ENCODE results near the gene PARD6A.

The PARD6A gene

GRCh38 chr16:67666559-67667452 is 6.0 kb downstream of the PARD6A start, which contains the start of the genes C16orf86 and ENKD1:
C16orf86 (plus strand) TSS chr16:67666814; CDS start chr16:67666971, 157 bp downstream.
ENKD1 (minus strand) TSS chr16:67666750; CDS start chr16:67666442, 308 bp downstream.
- peak; percentile 69 to 76 for DNase-seq (ENCODE audit: low read depth in 2 of 2)

- DNase-seq (ENCODE audit: low read depth in 2 of 2): no peak
These were observed 6.7 kb downstream of the PARD6A start for GRCh38 chr16:67667453-67667816.

GRCh38 chr16:67667817-67668494 is 7.2 kb downstream of the PARD6A start:
- DNase-seq (ENCODE audit: low read depth in 2 of 2): peak; percentile 63 to 75

DNA sequence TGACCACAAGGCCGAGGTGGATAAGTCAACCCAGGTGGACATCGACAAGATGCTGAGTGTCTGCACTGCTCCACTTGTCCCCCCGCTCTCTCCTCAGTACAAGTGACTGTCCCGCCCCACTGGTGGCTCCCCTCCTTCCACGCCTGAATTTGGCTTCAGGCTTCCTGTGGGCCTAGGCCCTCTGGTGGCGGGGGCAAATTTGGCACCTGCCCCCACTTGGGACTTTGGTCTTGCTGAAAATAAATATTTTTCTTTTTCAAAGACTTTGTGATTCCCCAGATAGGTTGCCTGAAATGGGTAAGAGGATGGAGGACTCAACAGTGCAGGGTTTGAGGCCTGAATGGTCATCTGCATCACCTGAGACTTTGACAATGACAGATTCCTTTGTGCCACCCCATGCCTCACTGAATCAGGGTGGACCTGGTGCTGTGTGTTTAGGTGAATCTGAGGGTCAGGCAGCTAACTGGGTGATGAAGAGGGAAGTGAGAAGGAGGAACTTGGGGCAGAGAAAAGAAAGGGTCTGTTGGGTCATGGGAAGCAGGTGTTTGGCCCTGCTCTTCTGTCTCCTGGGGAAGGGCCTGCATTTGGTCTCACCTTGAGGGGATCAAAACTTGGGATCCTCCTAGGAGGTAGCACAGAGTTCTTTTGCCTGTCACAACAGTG is 7.9 kb downstream of the PARD6A start:
- DNase-seq (ENCODE audit: low read depth in 2 of 2): no peak

DNA sequence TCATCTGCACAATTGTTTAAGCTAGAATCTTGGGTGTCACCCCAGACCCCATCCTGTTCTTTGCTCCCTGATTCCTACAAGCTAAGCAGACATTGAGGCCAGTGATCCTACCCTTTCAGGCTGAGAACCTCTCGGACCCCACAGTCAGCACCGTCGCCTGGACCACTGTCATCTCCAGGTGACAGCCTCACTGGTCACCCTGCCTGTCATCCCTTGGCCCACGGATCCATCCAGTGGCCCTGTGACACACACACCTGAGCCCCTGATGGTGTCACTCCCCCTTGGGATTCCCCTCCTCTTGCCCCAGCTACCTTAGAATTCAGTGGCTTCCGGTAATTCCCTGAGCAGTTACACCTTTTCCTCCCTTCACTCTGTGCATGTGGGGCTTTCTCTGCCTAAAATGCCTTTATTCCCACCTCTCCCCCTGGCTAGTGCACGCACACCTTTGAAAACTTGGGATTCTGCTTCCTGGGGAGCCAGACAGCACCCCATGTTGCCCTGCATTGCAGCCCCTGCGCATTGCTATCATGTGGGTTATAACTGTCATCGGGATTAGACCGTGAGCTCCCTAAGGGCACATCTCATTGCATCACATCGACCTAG is 8.8 kb downstream of the PARD6A start:
- no peak for DNase-seq (ENCODE audit: low read depth in 2 of 2)

GRCh38 chr16:67672306-67672705 is 11.5 kb downstream of the PARD6A start:
- no peak for DNase-seq (ENCODE audit: low read depth in 2 of 2)

DNA sequence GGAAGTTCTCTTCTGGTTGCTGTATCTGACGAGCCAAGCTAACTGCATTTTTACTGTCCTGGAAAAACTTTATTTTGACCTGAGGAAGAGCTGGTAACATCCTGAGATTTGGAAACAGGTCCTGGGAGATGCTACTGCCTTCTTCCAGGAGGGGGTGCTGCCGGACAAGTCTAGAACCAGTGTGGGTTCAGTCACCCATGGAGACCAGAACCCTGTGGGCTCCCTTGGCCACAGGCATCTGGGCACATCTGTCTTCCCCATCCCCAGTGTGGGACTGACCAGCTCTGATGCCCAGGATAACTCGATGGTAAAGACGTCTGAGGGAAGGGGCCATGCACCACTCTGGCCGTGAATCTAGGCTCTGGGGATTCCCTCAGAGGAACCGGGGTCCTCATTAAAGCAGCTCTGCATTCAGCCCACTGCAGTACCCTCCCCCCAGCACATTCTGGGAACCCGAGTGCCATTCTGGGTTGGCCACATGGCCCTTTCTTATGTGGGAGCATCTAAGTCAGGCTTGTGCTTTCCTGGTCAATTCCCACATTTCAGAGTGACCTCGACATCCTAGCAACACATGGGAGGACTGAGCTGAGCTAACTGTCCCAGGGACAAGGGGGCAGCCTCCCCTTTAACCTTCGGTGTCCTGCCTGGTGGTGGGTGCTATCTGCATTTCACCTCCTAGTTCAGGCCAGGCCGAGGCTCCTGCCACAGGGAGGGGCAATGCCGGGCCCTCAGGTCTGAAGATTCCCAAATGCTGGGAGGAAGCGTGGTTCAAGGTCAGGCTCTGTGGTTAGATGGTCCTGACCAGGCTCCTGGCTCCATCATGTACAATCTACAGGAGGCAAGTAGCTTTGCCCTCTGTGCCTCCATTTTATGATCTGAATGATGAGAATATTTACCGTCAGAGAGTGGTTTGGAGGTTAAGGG is 12.2 kb downstream of the PARD6A start:
- DNase-seq (ENCODE audit: low read depth in 2 of 2): peak in 1 of 2 donors; percentile 49

DNA sequence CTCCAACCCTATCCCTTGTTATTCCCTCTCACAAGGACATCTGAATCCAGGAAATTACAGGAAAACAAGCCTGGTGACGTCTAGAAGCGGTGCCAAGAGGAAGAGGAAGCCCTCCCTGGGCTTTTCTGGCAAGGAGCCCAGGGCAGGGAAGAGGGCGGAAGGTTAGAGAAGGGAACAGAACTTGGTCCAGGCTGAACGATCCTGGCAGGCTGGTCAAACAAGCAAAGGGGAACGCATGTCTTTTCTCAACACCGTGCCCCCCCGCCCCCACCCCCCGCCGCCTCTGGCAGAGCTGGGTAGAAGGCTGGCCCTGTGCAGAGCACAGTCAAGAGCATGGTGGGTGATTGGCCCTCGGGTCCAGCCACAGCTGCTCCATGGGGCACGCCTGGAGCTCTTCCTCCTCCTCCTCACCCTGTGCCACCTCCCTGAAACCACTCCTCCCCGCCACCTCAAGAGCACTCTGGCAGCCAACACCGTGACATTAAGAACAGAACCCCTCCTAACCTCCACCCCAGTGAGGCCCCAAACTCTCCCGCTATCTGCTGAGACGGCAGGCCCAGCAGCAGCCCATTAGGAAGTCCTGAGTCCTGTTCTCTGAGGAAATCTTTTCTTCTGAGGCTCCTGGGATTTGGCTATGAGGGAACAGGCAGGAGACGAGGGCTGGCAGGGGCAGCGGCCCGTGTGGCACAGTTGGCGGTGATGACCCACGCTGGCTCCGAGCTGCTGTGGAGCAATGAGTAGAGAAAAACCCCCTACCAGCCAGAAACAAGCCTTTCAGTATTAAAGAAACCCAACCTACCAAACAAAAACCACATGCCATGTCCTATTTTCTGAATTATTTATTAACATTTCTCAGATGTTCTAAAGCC is 13.2 kb downstream of the PARD6A start:
- DNase-seq (ENCODE audit: low read depth in 2 of 2): no peak

DNA sequence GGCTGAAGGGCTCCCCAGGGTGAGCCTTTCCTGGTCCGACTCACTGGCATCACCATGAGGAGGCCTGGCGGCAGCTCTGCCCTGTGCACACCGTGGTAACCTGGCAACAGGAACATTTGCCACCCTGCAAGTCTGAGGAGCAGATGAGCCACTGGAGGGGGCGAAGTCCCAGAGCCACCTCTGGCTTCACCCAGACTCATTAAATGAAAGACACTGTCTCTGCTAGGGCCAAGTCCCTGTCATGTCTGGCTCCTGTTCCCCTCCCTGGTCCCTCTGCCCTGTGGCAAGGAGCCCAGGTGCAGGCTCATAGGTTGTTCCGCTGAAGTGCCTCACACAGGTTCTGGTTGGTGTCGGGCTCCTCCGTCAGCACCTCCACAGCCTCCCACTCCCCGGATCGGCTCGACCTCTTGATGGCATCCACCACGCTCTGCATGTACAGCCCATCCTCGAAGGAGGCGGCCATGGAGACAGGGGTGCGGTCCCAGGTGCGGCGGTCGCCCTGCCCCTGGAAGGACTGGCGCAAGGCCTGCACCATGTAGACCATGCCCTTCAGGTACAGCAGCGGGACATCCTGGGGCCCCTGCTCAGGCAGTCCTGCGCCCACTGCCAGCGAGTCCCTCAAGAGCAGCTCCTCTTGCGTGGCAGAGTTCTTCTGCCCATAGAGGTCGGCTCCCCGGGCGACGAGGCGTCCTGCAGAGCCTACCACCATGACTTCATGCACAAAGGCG is 14.3 kb downstream of the PARD6A start:
- DNase-seq (ENCODE audit: low read depth in 2 of 2): no peak

- no peak for DNase-seq (ENCODE audit: low read depth in 2 of 2)
These were observed 14.8 kb downstream of the PARD6A start for GRCh38 chr16:67675579-67675935.

- DNase-seq (ENCODE audit: low read depth in 2 of 2): no peak
These were observed 15.2 kb downstream of the PARD6A start for GRCh38 chr16:67675999-67676398.

- DNase-seq (ENCODE audit: low read depth in 2 of 2): no peak
These were observed 15.8 kb downstream of the PARD6A start for GRCh38 chr16:67676516-67676915.

DNA sequence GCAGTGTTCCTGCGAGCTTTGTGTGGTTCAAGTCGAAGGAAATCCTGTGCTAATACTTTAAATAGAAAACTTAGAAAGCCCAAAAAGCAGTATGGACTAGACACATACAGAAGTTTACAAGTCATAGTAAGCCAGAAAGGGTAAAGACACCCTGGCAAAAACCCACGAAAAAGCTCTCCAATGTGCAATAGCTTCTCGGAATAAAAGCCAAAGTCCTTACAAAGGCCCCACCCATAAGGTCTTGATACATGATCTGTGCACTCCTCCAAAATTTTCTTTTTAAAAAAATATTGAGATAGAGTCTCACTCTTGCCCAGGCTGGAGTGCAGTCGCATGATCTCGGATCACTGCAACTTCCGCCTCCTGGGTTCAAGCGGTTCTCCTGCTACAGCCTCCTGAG is 16.2 kb downstream of the PARD6A start:
- no peak for DNase-seq (ENCODE audit: low read depth in 2 of 2)

- DNase-seq (ENCODE audit: low read depth in 2 of 2): no peak
These were observed 17.0 kb downstream of the PARD6A start for GRCh38 chr16:67677712-67678111.

GRCh38 chr16:67678354-67679023 is 17.7 kb downstream of the PARD6A start:
- DNase-seq (ENCODE audit: low read depth in 2 of 2): no peak

- DNase-seq (ENCODE audit: low read depth in 2 of 2): no peak
These were observed 19.5 kb downstream of the PARD6A start for GRCh38 chr16:67679935-67680897.

DNA sequence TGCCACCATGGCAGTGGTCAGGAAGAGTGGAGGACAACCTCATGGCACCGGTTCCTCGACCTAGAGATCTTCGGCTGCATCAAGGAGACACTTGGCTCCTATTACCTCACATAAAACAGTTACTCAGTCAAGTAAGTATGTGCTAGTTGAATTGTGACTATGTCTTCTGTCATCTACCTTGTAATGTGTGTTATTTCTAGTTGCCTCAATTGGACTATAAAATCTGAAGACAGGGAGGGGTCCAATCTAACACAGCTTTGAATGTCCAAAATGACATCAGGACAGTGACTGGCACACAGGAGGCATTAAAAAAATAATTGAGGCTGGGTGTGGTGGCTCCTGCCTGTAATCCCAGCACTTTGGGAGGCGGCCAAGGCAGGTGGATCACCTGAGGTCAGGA is 23.0 kb downstream of the PARD6A start:
- DNase-seq (ENCODE audit: low read depth in 2 of 2): no peak
